K562 (cell line): Measurements from ENCODE around the gene CST1. TPM values are rescaled to one million over a fixed set of nuclear protein-coding genes. Genes with fewer than 3 reads are reported as not detected.
"Not testable (repeated sequence)": the region's sequence is repeated elsewhere in the genome, so short reads cannot be mapped to it uniquely, and the experiment has no call there.

Source experiments
- ATAC-seq: fragments of 200-7000 bp; cut with Tn5 transposase; 3 replicates; pipeline ENCODE4 v1.9.1; 2020; ENCODE audit warnings: moderate library complexity
- BruUV-seq: library from RNA; stranded (reverse); fragments of 400-500 nt; replicated peaks from 2 replicates; lab custom pipeline; 2021; lab: Mats Ljungman, UMichigan
- CTCF ChIA-PET: fragments of 300-600 bp; formaldehyde crosslinking; extraction: SDS; loops from one replicate; lab custom pipeline; 2021; ENCODE audit warnings: low intra/inter-chr PET ratio; lab: Yijun Ruan, JAX
- POLR2A ChIA-PET: fragments of 300-600, 350-650 bp; sonication (Branson Sonifier 250); formaldehyde crosslinking; extraction: SDS; loops from one replicate; lab custom pipeline; 2021; ENCODE audit warnings: antibody characterized with exemption, inconsistent platforms; lab: Yijun Ruan, JAX
- DNase-seq, 4 experiments: peaks; one replicate each; pipeline versions ENCODE4 v3.0.0 to v3.0.0-alpha.2; 2011 to 2018; ENCODE audit warnings: low spot score in 3 of 4, mixed read lengths in 3 of 4; ENCODE audit errors: extremely low read depth in 1 of 4
- FAIRE-seq: peaks from 2 replicates; lab custom pipeline; 2011; peaks lifted over from hg19 to GRCh38; lab: Jason Lieb, UNC
- H2AFZ ChIP-seq: 2 replicates; pipeline ENCODE4 v1.6.0; 2011; ENCODE audit warnings: low read depth, low read length, control low read depth, inconsistent platforms
- H3K27ac ChIP-seq: fragments of 200-600 bp; 3 replicates; pipeline ENCODE4 v1.8.0; 2011; ENCODE audit warnings: low read depth, mild to moderate bottlenecking, control low read depth, inconsistent platforms, low read length, moderate library complexity, mixed read lengths; ENCODE audit errors: extremely low read depth
- H3K27me3 ChIP-seq, 2 experiments: fragments of 300-600 bp in 1 of 2; 2 replicates in 1 of 2; 3 replicates in 1 of 2; pipeline versions ENCODE4 v1.6.0 to v1.8.0; 2011; ENCODE audit warnings: inconsistent platforms in 2 of 2, low read length in 2 of 2, mild to moderate bottlenecking in 1 of 2, mixed read lengths in 1 of 2, moderate library complexity in 1 of 2; ENCODE audit not compliant: control insufficient read depth in 2 of 2, insufficient read depth in 2 of 2
- H3K36me3 ChIP-seq: fragments of 300-600 bp; 3 replicates; pipeline ENCODE4 v1.8.0; 2011; ENCODE audit warnings: mild to moderate bottlenecking, low read length, inconsistent platforms; ENCODE audit not compliant: control insufficient read depth, insufficient read depth
- H3K4me1 ChIP-seq, 2 experiments: fragments of 200-600 bp in 1 of 2; replicated peaks in 1 of 2; 2 replicates in 1 of 2; 3 replicates in 1 of 2; pipeline versions ENCODE4 v1.5.1 to v1.8.0; 2011; ENCODE audit warnings: inconsistent platforms in 2 of 2, low read length in 2 of 2, mild to moderate bottlenecking in 1 of 2, mixed read lengths in 1 of 2, moderate library complexity in 1 of 2; ENCODE audit not compliant: control insufficient read depth in 2 of 2, insufficient read depth in 2 of 2
- H3K4me2 ChIP-seq: 2 replicates; pipeline ENCODE4 v1.6.1; 2011; ENCODE audit warnings: low read length, control low read depth, inconsistent platforms, mixed read lengths; ENCODE audit not compliant: insufficient read depth
- H3K4me3 ChIP-seq: fragments of 200-600 bp; sonication (generic), shearing (Covaris generic); 2 replicates; pipeline ENCODE4 v1.5.1; 2016; ENCODE audit warnings: control low read depth, inconsistent platforms
- H3K79me2 ChIP-seq: fragments of 200-600 bp; 3 replicates; pipeline ENCODE4 v1.8.0; 2011; ENCODE audit warnings: low read length, inconsistent platforms; ENCODE audit not compliant: control insufficient read depth, insufficient read depth
- H3K9ac ChIP-seq, 2 experiments: 2 replicates each; pipeline versions ENCODE4 v1.6.0 to v1.6.1; 2011; ENCODE audit warnings: low read depth in 2 of 2, low read length in 2 of 2, control low read depth in 1 of 2, inconsistent platforms in 1 of 2, mild to moderate bottlenecking in 1 of 2, mixed read lengths in 1 of 2; ENCODE audit not compliant: insufficient read depth in 1 of 2
- H3K9me1 ChIP-seq: one replicate; pipeline ENCODE4 v1.6.0; 2011; ENCODE audit warnings: inconsistent platforms, mild to moderate bottlenecking, low read length, moderate library complexity; ENCODE audit not compliant: control insufficient read depth, insufficient read depth
- H3K9me3 ChIP-seq: replicated peaks from 2 replicates; pipeline ENCODE4 v1.5.1; 2011; ENCODE audit warnings: low read depth, low read length, inconsistent platforms; ENCODE audit not compliant: control insufficient read depth, insufficient read depth
- H4K20me1 ChIP-seq: replicated peaks from 2 replicates; pipeline ENCODE4 v1.6.1; 2011; ENCODE audit warnings: low read length, inconsistent platforms, mixed read lengths; ENCODE audit not compliant: control insufficient read depth, insufficient read depth
- BRD9 ChIP-seq: fragments of 450-650 bp; IDR thresholded peaks from 2 replicates; pipeline ENCODE4 v1.6.1; 2018; ENCODE audit warnings: low read depth; ENCODE audit not compliant: partially characterized antibody
- FOXM1 ChIP-seq, 2 experiments: fragments of 450-650 bp in 1 of 2; sonication (generic) in 1 of 2; formaldehyde crosslinking in 1 of 2; IDR thresholded peaks; 2 replicates each; pipeline versions ENCODE4 v1.6.1 to v1.9.0; 2017 to 2022; ENCODE audit warnings: low read depth in 2 of 2, mild to moderate bottlenecking in 2 of 2, missing genetic modification reagents in 1 of 2, moderate library complexity in 1 of 2
- HSF4 ChIP-seq: fragments of 250-450 bp; sonication (Bioruptor Pico); IDR thresholded peaks from 2 replicates; pipeline ENCODE4 v2.1.2; 2022; ENCODE audit warnings: mild to moderate bottlenecking, moderate library complexity, borderline replicate concordance
- MAX ChIP-seq: sonication (generic); formaldehyde crosslinking; IDR thresholded peaks from 2 replicates; pipeline ENCODE4 v1.9.0; 2022; ENCODE audit warnings: mild to moderate bottlenecking, missing genetic modification reagents
- NRF1 ChIP-seq, 2 experiments: fragments of 450-650 bp; IDR thresholded peaks in 1 of 2; conservative IDR thresholded peaks in 1 of 2; 2 replicates each; pipeline ENCODE4 v1.6.1; 2014; ENCODE audit warnings: mild to moderate bottlenecking in 2 of 2
- TCF7 ChIP-seq: sonication (generic); IDR thresholded peaks from 2 replicates; pipeline ENCODE4 v1.6.1; 2016; ENCODE audit warnings: antibody characterized with exemption, borderline replicate concordance
- ZNF24 ChIP-seq: fragments of 450-650 bp; IDR thresholded peaks from 2 replicates; pipeline ENCODE4 v1.6.1; 2016
- WGBS: fragments of 100-300 bp; shearing (Covaris generic); methylation state at CpG from one replicate; pipeline ENCODE4 v1.1.6; 2016; ENCODE audit warnings: low coverage, mixed read lengths; ENCODE audit not compliant: insufficient coverage; ENCODE audit errors: missing lambda C conversion rate; 5-methylcytosine and 5-hydroxymethylcytosine counted together
- in situ Hi-C: fragments of 300-500 bp; cut with MboI; formaldehyde crosslinking; loops from 4 replicates; pipeline ENCODE4 v1.15.0; 2018; ENCODE audit warnings: inconsistent platforms, mixed read lengths
- intact Hi-C: fragments of 100-400 bp; cut with micrococcal nuclease; formaldehyde crosslinking; loops from 2 replicates; pipeline ENCODE4 v1.14.2; 2022
- polyA plus RNA-seq, 8 experiments: library from polyadenylated mRNA; depleted of rRNA in 4 of 8; stranded (reverse) in 5 of 8; unstranded in 3 of 8; fragments of >200 nt; fragmentation: Nextera tagmentation in 2 of 8; fragmentation: Illumina TruSeq in 1 of 8; extraction: Ambion mirVana in 2 of 8; extraction: Trizol in 1 of 8; gene quantifications; 2 replicates each; pipeline versions ENCODE4 v1.2.1 to v1.2.3, GENCODE V29; 2011 to 2014; ENCODE audit warnings: inconsistent platforms in 1 of 8, missing spikeins in 1 of 8
- total RNA-seq, 7 experiments: library from RNA; depleted of rRNA in 6 of 7; stranded (reverse); fragments of >200 nt in 6 of 7; fragmentation: Illumina TruSeq in 2 of 7; extraction: Trizol in 2 of 7; gene quantifications; 2 replicates each; pipeline versions ENCODE4 v1.2.1 to v1.2.3, GENCODE V29; 2011 to 2021; ENCODE audit warnings: low replicate concordance in 1 of 7
- TF ChIP-seq, protein P1 (sequence below): fragments of 250-450 bp; sonication (Bioruptor Pico); IDR thresholded peaks from 2 replicates; pipeline ENCODE4 v1.4.0; 2020
- TF ChIP-seq, protein P2 (sequence below), 2 experiments: fragments of 450-650 bp in 1 of 2; sonication (generic) in 1 of 2; formaldehyde crosslinking; conservative IDR thresholded peaks; 2 replicates each; pipeline versions ENCODE4 v1.4.0 to v1.8.1; 2020 to 2022; ENCODE audit warnings: mild to moderate bottlenecking in 1 of 2, missing genetic modification reagents in 1 of 2

CST1 gene
- total and polyA plus RNA-seq, 9 of the 15 experiments (the other 6 are each of a cell fraction or from before 2014, with no cell fraction given), result not detected

DNA sequence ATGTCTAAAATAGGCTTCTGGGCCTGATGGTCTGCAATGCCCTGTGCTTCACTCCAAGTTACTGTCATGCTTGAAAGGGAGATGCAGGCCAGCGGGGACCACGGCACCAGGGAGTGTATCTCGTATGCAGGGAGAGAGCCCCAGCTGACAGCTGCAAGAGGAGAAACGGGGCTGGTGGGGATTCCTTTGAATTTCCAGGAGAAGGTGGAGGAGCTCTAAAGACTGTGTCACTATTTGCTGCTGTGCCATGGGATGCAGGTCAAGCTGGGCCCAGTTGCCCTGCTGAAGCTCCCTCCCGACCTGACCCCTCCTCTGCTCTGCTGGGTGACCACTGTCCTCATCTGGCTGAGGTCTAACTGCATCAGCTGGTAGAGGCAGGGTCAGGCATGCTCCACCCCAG is 989 bp downstream of the CST1 start (continued):
- TF ChIP-seq, protein P1, sequence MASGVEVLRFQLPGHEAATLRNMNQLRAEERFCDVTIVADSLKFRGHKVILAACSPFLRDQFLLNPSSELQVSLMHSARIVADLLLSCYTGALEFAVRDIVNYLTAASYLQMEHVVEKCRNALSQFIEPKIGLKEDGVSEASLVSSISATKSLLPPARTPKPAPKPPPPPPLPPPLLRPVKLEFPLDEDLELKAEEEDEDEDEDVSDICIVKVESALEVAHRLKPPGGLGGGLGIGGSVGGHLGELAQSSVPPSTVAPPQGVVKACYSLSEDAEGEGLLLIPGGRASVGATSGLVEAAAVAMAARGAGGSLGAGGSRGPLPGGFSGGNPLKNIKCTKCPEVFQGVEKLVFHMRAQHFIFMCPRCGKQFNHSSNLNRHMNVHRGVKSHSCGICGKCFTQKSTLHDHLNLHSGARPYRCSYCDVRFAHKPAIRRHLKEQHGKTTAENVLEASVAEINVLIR (CRISPR knock-in tag), result no peak
- TF ChIP-seq NRF1 (conservative IDR thresholded peaks at IDR 0.05 in 1 of 2, IDR thresholded peaks at IDR 0.05 in 1 of 2) (no peak), MAX (CRISPR knock-in tag) (no peak), BRD9 (no peak), TCF7 (no peak), HSF4 (CRISPR knock-in tag) (no peak), ZNF24 (no peak), FOXM1 (IDR thresholded peaks at IDR 0.05; ENCODE audit: low read depth) (no peak), FOXM1 (CRISPR knock-in tag; IDR thresholded peaks at IDR 0.05; ENCODE audit: low read depth) (no peak)
- TF ChIP-seq, protein P2, sequence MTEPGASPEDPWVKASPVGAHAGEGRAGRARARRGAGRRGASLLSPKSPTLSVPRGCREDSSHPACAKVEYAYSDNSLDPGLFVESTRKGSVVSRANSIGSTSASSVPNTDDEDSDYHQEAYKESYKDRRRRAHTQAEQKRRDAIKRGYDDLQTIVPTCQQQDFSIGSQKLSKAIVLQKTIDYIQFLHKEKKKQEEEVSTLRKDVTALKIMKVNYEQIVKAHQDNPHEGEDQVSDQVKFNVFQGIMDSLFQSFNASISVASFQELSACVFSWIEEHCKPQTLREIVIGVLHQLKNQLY (CRISPR knock-in tag; conservative IDR thresholded peaks at IDR 0.05), result no peak

- H3K9me1 ChIP-seq, H3K27ac ChIP-seq, DNase-seq, BruUV-seq, H3K27me3 ChIP-seq, FAIRE-seq, H3K9me3 ChIP-seq, H3K4me3 ChIP-seq, H3K36me3 ChIP-seq, H3K4me1 ChIP-seq, H2AFZ ChIP-seq, H4K20me1 ChIP-seq, H3K9ac ChIP-seq, intact Hi-C loops, in situ Hi-C loops, POLR2A ChIA-PET, CTCF ChIA-PET, H3K79me2 ChIP-seq, H3K4me2 ChIP-seq: not testable (repeated sequence)
- WGBS, result 3% methylated on average over 7 of the region's 10 CpGs
- 0 out of 3 replicates have a peak, but pooled peaks have one; percentile 42 for ATAC-seq
Observed at GRCh38 chr20:23748975-23749374, 1.8 kb downstream of the CST1 start.

- H3K4me3 ChIP-seq, H3K27me3 ChIP-seq, intact Hi-C loops, H3K9ac ChIP-seq, H3K27ac ChIP-seq, BruUV-seq, H3K36me3 ChIP-seq, CTCF ChIA-PET, ATAC-seq, H3K79me2 ChIP-seq, H2AFZ ChIP-seq, H3K9me3 ChIP-seq, FAIRE-seq, H3K4me1 ChIP-seq, H4K20me1 ChIP-seq, in situ Hi-C loops, H3K4me2 ChIP-seq, DNase-seq, H3K9me1 ChIP-seq: not testable (repeated sequence)
- WGBS, result 0% methylated on average over 1 of the region's 7 CpGs
- POLR2A ChIA-PET, result interaction anchor here (0.6 kb wide), 1 partner anchor 386 kb away, joined by 3 read pairs; no protein-coding TSS in a partner anchor
Observed at GRCh38 chr20:23747551-23747950, 3.2 kb downstream of the CST1 start.
